Measurements from ENCODE around the gene ETS2. TPM values are rescaled to one million over a fixed set of nuclear protein-coding genes. Genes with fewer than 3 reads are reported as not detected.
"Not testable (repeated sequence)": the region's sequence is repeated elsewhere in the genome, so short reads cannot be mapped to it uniquely, and the experiment has no call there.

Gene ETS2
- total RNA-seq, 1 experiment from 2014 or later, result 49.9 TPM

GRCh38 chr21:38842079-38842478 lies 36.4 kb downstream of the ETS2 start:
- Mint-ChIP-seq H3K4me3 (ENCODE audit: low read depth, unreplicated experiment) (no peak overlapping the region), H3K27ac (ENCODE audit: unreplicated experiment) (no peak overlapping the region), H3K36me3 (ENCODE audit: insufficient read depth, unreplicated experiment) (no peaks in the 10 kb centered on the region), H3K4me1 (ENCODE audit: low read depth, unreplicated experiment) (peaks cover 8% of the 10 kb centered on the region), H3K27me3 (ENCODE audit: unreplicated experiment) (no peaks in the 10 kb centered on the region), H3K9me3 (ENCODE audit: low read depth, unreplicated experiment) (no peaks in the 10 kb centered on the region)
- CTCF ChIA-PET, result no interaction called here
- DNase-seq, result no peak
- no peak for TF ChIP-seq CTCF (IDR thresholded peaks at IDR 0.05; ENCODE audit: unreplicated experiment)
- intact Hi-C loops (cut with micrococcal nuclease; ENCODE audit: unreplicated experiment), result no loop called here
- BruUV-seq (replicated peaks), result no TSS peak

- no peak for DNase-seq
- no TSS peak for BruUV-seq (replicated peaks)
- Mint-ChIP-seq H3K27me3 (ENCODE audit: unreplicated experiment) (no peaks in the 10 kb centered on the region), H3K36me3 (ENCODE audit: insufficient read depth, unreplicated experiment) (no peaks in the 10 kb centered on the region), H3K4me3 (ENCODE audit: low read depth, unreplicated experiment) (no peak overlapping the region), H3K4me1 (ENCODE audit: low read depth, unreplicated experiment) (peaks cover 8% of the 10 kb centered on the region), H3K9me3 (ENCODE audit: low read depth, unreplicated experiment) (no peaks in the 10 kb centered on the region), H3K27ac (ENCODE audit: unreplicated experiment) (no peak overlapping the region)
- intact Hi-C loops (cut with micrococcal nuclease; ENCODE audit: unreplicated experiment), result no loop called here
- no peak for TF ChIP-seq CTCF (IDR thresholded peaks at IDR 0.05; ENCODE audit: unreplicated experiment)
- CTCF ChIA-PET, result no interaction called here
Measured at GRCh38 chr21:38843379-38843778, 37.6 kb downstream of the ETS2 start.

DNA sequence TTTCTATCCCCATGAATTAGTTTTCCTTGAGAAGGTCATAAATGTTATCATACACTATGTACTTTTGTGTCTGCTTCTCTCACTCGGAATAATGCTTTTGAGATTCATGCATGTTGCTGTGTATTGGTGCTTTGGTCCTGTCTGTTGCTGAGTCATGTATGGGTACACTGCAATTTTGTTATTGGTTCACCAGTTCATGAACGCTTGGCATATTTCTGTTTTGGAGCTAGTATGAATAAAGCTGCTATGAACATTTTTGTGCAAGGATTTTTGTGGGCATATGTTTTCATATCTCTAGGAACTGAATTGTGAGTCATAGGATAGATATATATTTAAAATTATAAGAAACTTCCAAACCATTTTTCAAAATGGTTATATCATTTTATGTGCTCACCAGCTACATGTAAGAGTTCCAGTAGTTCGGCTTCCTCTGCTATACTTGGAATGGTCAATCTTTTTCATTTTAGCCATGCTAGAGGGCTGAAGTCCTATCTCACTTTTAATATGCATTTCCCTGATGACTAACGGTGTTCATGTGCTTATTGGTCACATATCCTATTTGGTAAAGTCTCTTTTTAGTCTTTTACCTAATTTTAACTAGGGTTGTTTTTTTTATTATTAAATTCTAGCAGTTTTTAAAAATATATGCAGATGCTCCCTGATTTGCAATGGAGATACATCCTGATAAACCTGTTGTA lies 38.2 kb downstream of the ETS2 start:
- BruUV-seq (replicated peaks), result no TSS peak
- no peak for DNase-seq
- H3K27me3 Mint-ChIP-seq (ENCODE audit: unreplicated experiment), result no peaks in the 10 kb centered on the region
- no peaks in the 10 kb centered on the region for H3K36me3 Mint-ChIP-seq (ENCODE audit: insufficient read depth, unreplicated experiment)
- H3K4me3 Mint-ChIP-seq (ENCODE audit: low read depth, unreplicated experiment), result no peak overlapping the region
- H3K4me1 Mint-ChIP-seq (ENCODE audit: low read depth, unreplicated experiment), result peaks cover 6% of the 10 kb centered on the region
- CTCF ChIA-PET, result no interaction called here
- intact Hi-C loops (cut with micrococcal nuclease; ENCODE audit: unreplicated experiment), result no loop called here
- H3K27ac Mint-ChIP-seq (ENCODE audit: unreplicated experiment), result no peak overlapping the region
- TF ChIP-seq CTCF (IDR thresholded peaks at IDR 0.05; ENCODE audit: unreplicated experiment), result no peak
- no peaks in the 10 kb centered on the region for H3K9me3 Mint-ChIP-seq (ENCODE audit: low read depth, unreplicated experiment)

- CTCF ChIA-PET; H3K9me3 Mint-ChIP-seq (ENCODE audit: low read depth, unreplicated experiment); H3K27me3 Mint-ChIP-seq (ENCODE audit: unreplicated experiment); H3K27ac Mint-ChIP-seq (ENCODE audit: unreplicated experiment); H3K4me3 Mint-ChIP-seq (ENCODE audit: low read depth, unreplicated experiment); H3K4me1 Mint-ChIP-seq (ENCODE audit: low read depth, unreplicated experiment); intact Hi-C loops (cut with micrococcal nuclease; ENCODE audit: unreplicated experiment); H3K36me3 Mint-ChIP-seq (ENCODE audit: insufficient read depth, unreplicated experiment); DNase-seq; BruUV-seq (replicated peaks): not testable (repeated sequence)
Measured at GRCh38 chr21:38845374-38845773, 39.6 kb downstream of the ETS2 start.

DNA sequence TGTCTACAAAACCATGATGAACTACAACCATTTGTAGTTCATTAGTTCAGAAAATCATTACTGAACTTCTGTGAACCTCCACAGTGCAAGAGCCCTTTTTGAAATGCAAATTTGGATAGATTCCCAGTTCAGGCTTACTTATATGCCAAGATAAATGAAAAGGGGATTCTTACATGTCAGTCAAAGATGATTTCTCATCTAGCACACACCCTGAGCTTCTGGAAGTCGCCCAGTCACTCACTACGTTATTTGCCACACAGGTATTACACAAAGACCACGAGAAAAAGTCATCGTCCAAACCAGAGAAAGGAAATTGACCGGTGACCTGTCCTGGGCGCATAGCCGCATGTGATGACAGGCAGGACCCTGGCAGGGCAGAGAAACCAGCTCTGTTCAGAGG lies 41.8 kb downstream of the ETS2 start:
- BruUV-seq (replicated peaks), result no TSS peak
- TF ChIP-seq CTCF (IDR thresholded peaks at IDR 0.05; ENCODE audit: unreplicated experiment), result no peak
- no peak for DNase-seq
- Mint-ChIP-seq H3K27me3 (ENCODE audit: unreplicated experiment) (no peaks in the 10 kb centered on the region), H3K4me3 (ENCODE audit: low read depth, unreplicated experiment) (no peak overlapping the region), H3K27ac (ENCODE audit: unreplicated experiment) (no peak overlapping the region), H3K4me1 (ENCODE audit: low read depth, unreplicated experiment) (peaks cover 4% of the 10 kb centered on the region), H3K36me3 (ENCODE audit: insufficient read depth, unreplicated experiment) (no peaks in the 10 kb centered on the region), H3K9me3 (ENCODE audit: low read depth, unreplicated experiment) (no peaks in the 10 kb centered on the region)
- CTCF ChIA-PET, result no interaction called here
- intact Hi-C loops (cut with micrococcal nuclease; ENCODE audit: unreplicated experiment), result no loop called here

All from Calu3 (cell line).